GM12874 (cell line): ENCODE measurements around the gene APOBEC3B.

Experiments used
- CTCF ChIP-seq: IDR thresholded peaks from 2 replicates; pipeline ENCODE4 v1.5.1; 2011; ENCODE audit warnings: low read depth, mild to moderate bottlenecking, control low read depth, low read length, moderate library complexity; ENCODE audit not compliant: insufficient read depth

The APOBEC3B gene

GRCh38 chr22:38981992-38982927 is at the start of gene APOBEC3B:
APOBEC3B (plus strand) TSS chr22:38982347; CDS start chr22:38982454, 107 bp downstream.
- no peak for TF ChIP-seq CTCF

GRCh38 chr22:38935023-38935422 is 47.1 kb upstream of the APOBEC3B start:
- TF ChIP-seq CTCF, result no peak

GRCh38 chr22:38935616-38936015 is 46.5 kb upstream of the APOBEC3B start:
- TF ChIP-seq CTCF, result no peak

- TF ChIP-seq CTCF, result no peak
These were observed 45.6 kb upstream of the APOBEC3B start for GRCh38 chr22:38936562-38936961.

GRCh38 chr22:38937036-38937435 is 45.1 kb upstream of the APOBEC3B start:
- TF ChIP-seq CTCF, result no peak

GRCh38 chr22:38937541-38937940 is 44.6 kb upstream of the APOBEC3B start:
- no peak for TF ChIP-seq CTCF

- no peak for TF ChIP-seq CTCF
These were observed 43.9 kb upstream of the APOBEC3B start for GRCh38 chr22:38938221-38938620.
